Omental fat pad (tissue), 4 donors: Measurements from ENCODE around the gene RUNX1. TPM values are rescaled to one million over a fixed set of nuclear protein-coding genes. Genes with fewer than 3 reads are reported as not detected.

ENCODE experiments used
- ATAC-seq: fragments of 150-250 bp; one replicate; pipeline ENCODE4 v1.9.1; 2016; ENCODE audit warnings: mild to moderate bottlenecking, moderate library complexity; ENCODE audit not compliant: low FRiP score
- DNase-seq: peaks from one replicate; pipeline ENCODE4 v3.0.0-alpha.2; 2019; ENCODE audit warnings: low spot score
- total RNA-seq, 4 donors: library from RNA; depleted of rRNA; stranded (reverse); fragments of >200 nt; gene quantifications; one replicate each; pipeline ENCODE4 v1.1.0, GENCODE V29; 2016
- TF ChIP-seq, protein P1 (sequence below), 3 donors: fragments of 450-650 bp; IDR thresholded peaks; one replicate each; pipeline ENCODE4 v1.5.1; 2016 to 2017; ENCODE audit warnings: antibody characterized with exemption in 3 of 3, mild to moderate bottlenecking in 3 of 3, moderate library complexity in 2 of 3

RUNX1 gene
- total RNA-seq, 4 donors from 2014 or later = 21.1 to 75.9 (median 30.2) TPM

DNA sequence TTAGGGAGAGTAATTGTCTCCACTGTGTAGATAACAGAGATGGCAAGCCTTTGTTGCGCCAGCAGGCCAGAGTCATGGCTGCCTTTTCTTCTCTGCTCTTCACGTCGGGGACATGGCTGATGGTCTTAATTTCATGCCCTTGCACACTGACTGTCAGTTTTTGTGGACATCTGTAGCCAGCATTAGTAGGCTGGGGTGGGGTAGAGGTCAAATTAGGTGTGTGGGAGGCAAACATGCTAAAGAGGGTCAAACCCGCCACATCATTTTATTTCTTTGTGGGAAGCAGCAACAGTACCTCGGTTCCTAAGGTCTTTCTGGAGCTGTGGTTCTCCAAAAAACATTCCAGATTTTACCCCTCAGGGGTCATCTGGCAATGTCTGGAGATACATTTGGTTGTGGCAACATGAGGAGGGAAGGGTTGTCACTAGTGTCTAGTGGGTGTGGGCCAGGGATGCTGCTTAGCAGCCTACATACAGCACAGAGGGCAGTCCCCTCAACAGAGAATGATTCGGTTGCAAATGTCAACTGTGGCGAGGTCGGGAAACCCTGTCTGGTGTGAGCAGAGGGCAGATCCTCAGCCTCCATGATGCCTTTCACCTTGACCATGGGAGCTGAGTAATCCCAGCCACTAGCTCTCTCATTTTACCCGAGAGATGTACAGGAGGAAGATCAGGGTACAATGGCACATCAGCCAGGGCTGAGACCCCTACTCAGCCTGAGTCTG lies 14.7 kb downstream of the RUNX1 start:
- ATAC-seq (no peak), DNase-seq (no peak)
- TF ChIP-seq, protein P1, sequence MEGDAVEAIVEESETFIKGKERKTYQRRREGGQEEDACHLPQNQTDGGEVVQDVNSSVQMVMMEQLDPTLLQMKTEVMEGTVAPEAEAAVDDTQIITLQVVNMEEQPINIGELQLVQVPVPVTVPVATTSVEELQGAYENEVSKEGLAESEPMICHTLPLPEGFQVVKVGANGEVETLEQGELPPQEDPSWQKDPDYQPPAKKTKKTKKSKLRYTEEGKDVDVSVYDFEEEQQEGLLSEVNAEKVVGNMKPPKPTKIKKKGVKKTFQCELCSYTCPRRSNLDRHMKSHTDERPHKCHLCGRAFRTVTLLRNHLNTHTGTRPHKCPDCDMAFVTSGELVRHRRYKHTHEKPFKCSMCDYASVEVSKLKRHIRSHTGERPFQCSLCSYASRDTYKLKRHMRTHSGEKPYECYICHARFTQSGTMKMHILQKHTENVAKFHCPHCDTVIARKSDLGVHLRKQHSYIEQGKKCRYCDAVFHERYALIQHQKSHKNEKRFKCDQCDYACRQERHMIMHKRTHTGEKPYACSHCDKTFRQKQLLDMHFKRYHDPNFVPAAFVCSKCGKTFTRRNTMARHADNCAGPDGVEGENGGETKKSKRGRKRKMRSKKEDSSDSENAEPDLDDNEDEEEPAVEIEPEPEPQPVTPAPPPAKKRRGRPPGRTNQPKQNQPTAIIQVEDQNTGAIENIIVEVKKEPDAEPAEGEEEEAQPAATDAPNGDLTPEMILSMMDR (IDR thresholded peaks at IDR 0.05) = no peak

DNA sequence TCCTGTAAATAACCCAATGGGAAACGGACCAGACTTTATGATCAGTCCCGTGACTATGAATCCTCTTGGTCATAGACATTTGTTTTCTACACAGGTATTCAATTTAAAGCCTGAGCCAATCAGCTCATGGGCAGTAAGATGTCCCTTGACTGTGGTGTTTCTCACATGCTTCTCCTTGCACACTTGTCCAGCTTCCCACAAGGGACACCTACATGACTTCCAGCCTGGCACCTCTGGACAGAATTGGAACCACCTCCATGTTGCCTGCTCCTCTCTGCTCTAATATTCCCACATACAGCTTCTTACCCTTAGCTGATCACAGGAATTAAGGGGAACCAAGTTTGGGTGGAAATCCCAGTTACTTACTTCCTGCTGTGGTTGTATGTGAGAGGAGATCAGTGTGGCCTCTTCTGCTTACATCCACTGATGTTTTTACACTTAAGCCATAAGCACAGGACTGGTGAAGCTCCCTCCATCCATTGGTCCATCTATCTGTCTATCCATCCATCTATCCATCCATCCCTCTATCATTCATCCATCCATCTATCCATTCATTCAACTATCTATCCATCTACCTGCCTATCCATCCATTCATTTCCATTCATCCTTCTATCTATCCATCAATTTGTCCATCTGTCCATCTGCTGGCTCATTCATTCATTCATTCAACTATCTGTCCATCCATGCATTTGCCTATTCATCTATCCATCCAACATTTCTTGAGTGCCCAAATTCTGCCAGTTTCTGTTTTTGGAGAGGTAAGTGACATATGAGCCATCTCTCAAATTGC lies 16.4 kb downstream of the RUNX1 start:
- DNase-seq (no peak), ATAC-seq (no peak)
- TF ChIP-seq, protein P1 (IDR thresholded peaks at IDR 0.05) = no peak

DNA sequence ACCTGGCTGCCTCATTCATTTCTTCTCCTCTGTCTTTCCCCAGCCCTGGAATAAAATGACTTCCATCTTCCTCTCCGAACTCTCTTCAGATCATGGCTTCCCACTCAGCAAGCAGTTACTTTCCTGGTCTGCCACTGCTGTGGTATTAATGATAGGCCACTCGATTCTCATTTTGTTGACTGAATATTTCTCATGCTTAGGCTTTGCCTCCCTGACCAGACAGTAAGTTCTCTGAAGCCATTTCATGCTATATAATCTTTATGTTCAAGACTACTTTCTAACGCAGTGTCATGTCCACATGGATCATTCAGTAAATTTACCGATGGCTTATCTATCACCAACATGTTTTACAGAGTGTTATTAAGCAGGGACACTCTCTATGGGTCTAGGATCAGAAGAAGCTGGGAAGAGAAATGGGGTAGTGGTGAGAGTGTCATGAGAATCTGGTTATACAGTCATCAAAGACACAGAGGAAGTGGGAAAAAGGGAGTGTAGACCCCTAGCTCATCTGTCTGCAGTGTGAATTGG lies 20.6 kb downstream of the RUNX1 start:
- no peak for ATAC-seq
- TF ChIP-seq, protein P1 (IDR thresholded peaks at IDR 0.05) = no peak
- DNase-seq = no peak

- DNase-seq (no peak), ATAC-seq (no peak)
- TF ChIP-seq, protein P1 (IDR thresholded peaks at IDR 0.05) = no peak
Measured at GRCh38 chr21:35027563-35028450, 21.3 kb downstream of the RUNX1 start.

DNA sequence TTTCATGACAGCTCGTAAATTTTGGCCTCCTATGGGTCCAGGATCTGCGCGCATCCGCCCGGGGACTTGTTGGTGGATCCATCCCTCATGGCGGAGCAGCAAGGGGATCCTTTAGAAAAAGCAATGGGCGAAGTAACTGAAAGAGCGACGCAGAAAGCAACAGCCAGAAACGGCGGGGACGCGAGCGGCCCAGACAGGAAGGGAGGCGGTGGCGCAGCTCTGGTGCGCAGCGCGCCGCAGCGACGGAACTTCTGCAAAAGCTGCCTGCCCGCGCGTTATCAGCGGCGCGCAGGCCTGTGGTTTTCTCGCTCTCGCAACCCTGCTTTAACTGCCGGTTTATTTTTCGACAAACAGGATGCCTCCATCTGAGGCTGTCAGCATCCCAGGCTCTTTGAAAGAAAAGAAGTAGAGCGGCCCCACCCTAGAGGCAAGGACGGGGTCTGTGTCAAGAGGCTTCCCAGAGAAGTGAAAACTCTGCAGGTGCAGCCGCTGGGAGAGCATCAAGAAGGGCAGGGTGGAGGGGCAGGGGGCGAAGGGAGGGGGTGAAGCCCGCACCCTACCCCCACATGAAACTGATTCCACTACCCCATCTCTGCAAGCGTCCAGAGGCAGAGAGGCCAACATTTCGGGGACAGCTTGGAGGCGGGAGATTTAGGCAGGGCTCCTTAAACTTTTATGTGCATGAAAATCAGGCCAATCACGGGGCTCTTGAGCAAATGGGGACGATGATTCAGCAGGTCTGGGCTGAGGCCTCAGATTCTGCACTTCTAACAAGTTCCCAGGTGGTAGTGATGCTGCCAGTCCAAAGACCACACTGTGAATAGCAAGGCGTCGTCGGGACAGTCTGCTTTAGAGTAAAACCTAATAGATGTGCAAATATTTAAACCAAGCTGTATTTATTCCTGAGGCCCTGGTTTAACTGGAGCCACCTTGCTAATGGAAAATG lies 22.2 kb downstream of the RUNX1 start:
- no peak for DNase-seq
- TF ChIP-seq, protein P1 (IDR thresholded peaks at IDR 0.05) = no peak
- no peak for ATAC-seq

DNA sequence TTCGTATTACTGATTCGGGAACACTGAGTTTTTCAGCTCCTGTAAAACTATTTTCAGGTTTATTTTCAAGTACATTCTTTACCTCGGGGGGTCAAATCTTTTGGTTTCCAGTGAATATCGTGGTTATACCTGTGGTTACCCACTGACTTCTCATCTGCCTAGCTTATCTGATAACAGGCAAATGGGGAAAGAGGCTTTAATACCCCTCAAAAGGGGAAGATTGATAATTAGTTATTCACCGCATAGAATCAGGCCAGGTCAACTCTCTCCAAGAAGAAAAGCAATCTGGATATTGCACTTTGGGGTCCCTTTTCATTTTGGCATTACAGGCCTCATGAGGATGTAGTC lies 23.0 kb downstream of the RUNX1 start:
- DNase-seq = no peak
- ATAC-seq = no peak
- TF ChIP-seq, protein P1 (IDR thresholded peaks at IDR 0.05) = no peak
